ENCODE data around the gene TSPAN15.

Gene TSPAN15

GRCh38 chr10:69455006-69455763 lies 3.9 kb downstream of the TSPAN15 start:
- Histone ChIP-seq H3K27ac (no peak overlapping the region), H2AFZ (no peak overlapping the region), H3K9ac (no peak overlapping the region), H3K79me2 (no peaks in the 10 kb centered on the region), H3K27me3 (ENCODE audit: control insufficient read depth, insufficient read depth, low read length) (no peaks in the 10 kb centered on the region), H3K36me3 (ENCODE audit: control insufficient read depth, insufficient read depth, low read length) (no peaks in the 10 kb centered on the region), H3K4me1 (no peaks in the 10 kb centered on the region), H3K4me3 (ENCODE audit: low read depth, low read length) (no peak overlapping the region), H3K9me3 (ENCODE audit: control insufficient read depth, low read length) (no peaks in the 10 kb centered on the region), H3K4me2 (ENCODE audit: low read length) (no peak overlapping the region)
- TF ChIP-seq CTCF (IDR thresholded peaks at IDR 0.05): no peak

GRCh38 chr10:69456880-69457693 lies 5.8 kb downstream of the TSPAN15 start:
- TF ChIP-seq CTCF (IDR thresholded peaks at IDR 0.05): no peak
- H3K9ac ChIP-seq: no peak overlapping the region
- no peaks in the 10 kb centered on the region for H3K4me1 ChIP-seq

GRCh38 chr10:69457771-69458237 lies 6.5 kb downstream of the TSPAN15 start:
- Histone ChIP-seq H3K36me3 (ENCODE audit: control insufficient read depth, insufficient read depth, low read length) (no peaks in the 10 kb centered on the region), H3K27me3 (ENCODE audit: control insufficient read depth, insufficient read depth, low read length) (no peaks in the 10 kb centered on the region), H3K4me1 (no peaks in the 10 kb centered on the region), H3K79me2 (no peaks in the 10 kb centered on the region), H3K9ac (no peak overlapping the region), H3K27ac (no peak overlapping the region), H3K9me3 (ENCODE audit: control insufficient read depth, low read length) (no peaks in the 10 kb centered on the region), H3K4me3 (ENCODE audit: low read depth, low read length) (no peak overlapping the region), H3K4me2 (ENCODE audit: low read length) (no peak overlapping the region), H2AFZ (no peak overlapping the region)
- TF ChIP-seq CTCF (IDR thresholded peaks at IDR 0.05): no peak

More at GRCh38 chr10:69456880-69457693, 5.8 kb downstream of the TSPAN15 start:
- Histone ChIP-seq H3K4me2 (ENCODE audit: low read length) (no peak overlapping the region), H3K79me2 (no peaks in the 10 kb centered on the region), H3K36me3 (ENCODE audit: control insufficient read depth, insufficient read depth, low read length) (no peaks in the 10 kb centered on the region), H3K4me3 (ENCODE audit: low read depth, low read length) (no peak overlapping the region), H3K27ac (no peak overlapping the region), H3K27me3 (ENCODE audit: control insufficient read depth, insufficient read depth, low read length) (no peaks in the 10 kb centered on the region), H3K9me3 (ENCODE audit: control insufficient read depth, low read length) (no peaks in the 10 kb centered on the region), H2AFZ (no peak overlapping the region)

- Histone ChIP-seq H3K36me3 (ENCODE audit: control insufficient read depth, insufficient read depth, low read length) (no peaks in the 10 kb centered on the region), H3K9me3 (ENCODE audit: control insufficient read depth, low read length) (no peaks in the 10 kb centered on the region), H3K79me2 (no peaks in the 10 kb centered on the region), H2AFZ (no peak overlapping the region), H3K27me3 (ENCODE audit: control insufficient read depth, insufficient read depth, low read length) (no peaks in the 10 kb centered on the region), H3K4me1 (no peaks in the 10 kb centered on the region), H3K27ac (no peak overlapping the region), H3K4me2 (ENCODE audit: low read length) (no peak overlapping the region), H3K4me3 (ENCODE audit: low read depth, low read length) (no peak overlapping the region), H3K9ac (no peak overlapping the region)
- no peak for TF ChIP-seq CTCF (IDR thresholded peaks at IDR 0.05)
These were observed 7.3 kb downstream of the TSPAN15 start for GRCh38 chr10:69458430-69459100.

Measured in parathyroid adenoma (tissue), 2 donors.